ENCODE results near the gene ATP2B3. TPM values are rescaled to one million over a fixed set of nuclear protein-coding genes. Genes with fewer than 3 reads are reported as not detected.

ATP2B3 gene
- total RNA-seq, 1 experiment from 2014 or later = 0.21 TPM

- Histone ChIP-seq H3K27ac (ENCODE audit: low read length) (no peak overlapping the region), H3K36me3 (ENCODE audit: control insufficient read depth, insufficient read depth, low read length) (no peaks in the 10 kb centered on the region), H3K27me3 (ENCODE audit: control insufficient read depth, insufficient read depth, low read length) (no peaks in the 10 kb centered on the region), H3K4me1 (ENCODE audit: control insufficient read depth, insufficient read depth, low read length) (no peaks in the 10 kb centered on the region), H3K9me3 (ENCODE audit: control insufficient read depth, insufficient read depth, low read depth, low read length) (no peaks in the 10 kb centered on the region), H3K4me3 (ENCODE audit: low read depth in 2 of 2, low read length in 2 of 2) (no peak overlapping the region)
- in situ Hi-C loops (cut with HindIII; ENCODE audit: low pct_unique_long_range_greater_than_20kb, low sequenced_read_pairs) (no loop called here), intact Hi-C loops (cut with micrococcal nuclease; ENCODE audit: unreplicated experiment) (no loop called here)
- no peak for ATAC-seq
- TF ChIP-seq TCF7L2 (IDR thresholded peaks at IDR 0.05; ENCODE audit: low read depth, low read length) = no peak
- TF ChIP-seq SIN3A (IDR thresholded peaks at IDR 0.05; ENCODE audit: borderline replicate concordance, insufficient read depth, low read depth, low read length) = no peak
- TF ChIP-seq REST (IDR thresholded peaks at IDR 0.05; ENCODE audit: insufficient read depth in 1 of 2, low read depth in 2 of 2, low read length in 1 of 2) = no peak
- TF ChIP-seq POLR2AphosphoS5 (IDR thresholded peaks at IDR 0.05; ENCODE audit: low read depth, low read length) = no peak
- TF ChIP-seq CTCF (IDR thresholded peaks at IDR 0.05) = no peak
- no TSS peak for BruUV-seq (replicated peaks)
- ChIA-PET POLR2A (no interaction called here), CTCF (interaction anchor here (0.6 to 1.5 kb wide), 3 partner anchors 8 to 352 kb away, joined by 3 to 5 read pairs (median 4); no protein-coding TSS in a partner anchor)
- no peak for DNase-seq (ENCODE audit: low read depth, low spot score)
These were observed 43.0 kb downstream of the ATP2B3 start for GRCh38 chrX:153560466-153560865.

- ChIA-PET POLR2A (interaction anchor here (0.6 kb wide), 1 partner anchor 64 kb away, joined by 4 read pairs; no protein-coding TSS in a partner anchor), CTCF (no interaction called here)
- Histone ChIP-seq H3K36me3 (ENCODE audit: control insufficient read depth, insufficient read depth, low read length) (no peaks in the 10 kb centered on the region), H3K27me3 (ENCODE audit: control insufficient read depth, insufficient read depth, low read length) (no peaks in the 10 kb centered on the region), H3K4me1 (ENCODE audit: control insufficient read depth, insufficient read depth, low read length) (no peaks in the 10 kb centered on the region), H3K9me3 (ENCODE audit: control insufficient read depth, insufficient read depth, low read depth, low read length) (no peaks in the 10 kb centered on the region), H3K27ac (ENCODE audit: low read length) (no peak overlapping the region), H3K4me3 (ENCODE audit: low read depth in 2 of 2, low read length in 2 of 2) (no peak overlapping the region)
- TF ChIP-seq REST (IDR thresholded peaks at IDR 0.05; ENCODE audit: insufficient read depth in 1 of 2, low read depth in 2 of 2, low read length in 1 of 2) (no peak), CTCF (IDR thresholded peaks at IDR 0.05) (no peak), TCF7L2 (IDR thresholded peaks at IDR 0.05; ENCODE audit: low read depth, low read length) (no peak), POLR2AphosphoS5 (IDR thresholded peaks at IDR 0.05; ENCODE audit: low read depth, low read length) (no peak), SIN3A (IDR thresholded peaks at IDR 0.05; ENCODE audit: borderline replicate concordance, insufficient read depth, low read depth, low read length) (no peak)
- intact Hi-C loops (cut with micrococcal nuclease; ENCODE audit: unreplicated experiment) = no loop called here
- no TSS peak for BruUV-seq (replicated peaks)
- in situ Hi-C loops (cut with HindIII; ENCODE audit: low pct_unique_long_range_greater_than_20kb, low sequenced_read_pairs) = no loop called here
- no peak for DNase-seq (ENCODE audit: low read depth, low spot score)
- no peak for ATAC-seq
These were observed 43.9 kb downstream of the ATP2B3 start for GRCh38 chrX:153561337-153561736.

Data from Panc1 (cell line).